K562 (cell line): ENCODE data around the gene HLTF. TPM values are rescaled to one million over a fixed set of nuclear protein-coding genes. Genes with fewer than 3 reads are reported as not detected.

Experiments
- ATAC-seq: fragments of 200-7000 bp; cut with Tn5 transposase; 3 replicates; pipeline ENCODE4 v1.9.1; 2020; ENCODE audit warnings: moderate library complexity
- BruUV-seq: library from RNA; stranded (reverse); fragments of 400-500 nt; replicated peaks from 2 replicates; lab custom pipeline; 2021; lab: Mats Ljungman, UMichigan
- CTCF ChIA-PET: fragments of 300-600 bp; formaldehyde crosslinking; extraction: SDS; loops from one replicate; lab custom pipeline; 2021; ENCODE audit warnings: low intra/inter-chr PET ratio; lab: Yijun Ruan, JAX
- POLR2A ChIA-PET: fragments of 300-600, 350-650 bp; sonication (Branson Sonifier 250); formaldehyde crosslinking; extraction: SDS; loops from one replicate; lab custom pipeline; 2021; ENCODE audit warnings: antibody characterized with exemption, inconsistent platforms; lab: Yijun Ruan, JAX
- DNase-seq, 4 experiments: peaks; one replicate each; pipeline versions ENCODE4 v3.0.0 to v3.0.0-alpha.2; 2011 to 2018; ENCODE audit warnings: low spot score in 3 of 4, mixed read lengths in 3 of 4; ENCODE audit errors: extremely low read depth in 1 of 4
- FAIRE-seq: peaks from 2 replicates; lab custom pipeline; 2011; peaks lifted over from hg19 to GRCh38; lab: Jason Lieb, UNC
- H2AFZ ChIP-seq: 2 replicates; pipeline ENCODE4 v1.6.0; 2011; ENCODE audit warnings: low read depth, low read length, control low read depth, inconsistent platforms
- H3K27ac ChIP-seq: fragments of 200-600 bp; 3 replicates; pipeline ENCODE4 v1.8.0; 2011; ENCODE audit warnings: low read depth, mild to moderate bottlenecking, control low read depth, inconsistent platforms, low read length, moderate library complexity, mixed read lengths; ENCODE audit errors: extremely low read depth
- H3K27me3 ChIP-seq, 2 experiments: fragments of 300-600 bp in 1 of 2; 2 replicates in 1 of 2; 3 replicates in 1 of 2; pipeline versions ENCODE4 v1.6.0 to v1.8.0; 2011; ENCODE audit warnings: inconsistent platforms in 2 of 2, low read length in 2 of 2, mild to moderate bottlenecking in 1 of 2, mixed read lengths in 1 of 2, moderate library complexity in 1 of 2; ENCODE audit not compliant: control insufficient read depth in 2 of 2, insufficient read depth in 2 of 2
- H3K36me3 ChIP-seq: fragments of 300-600 bp; 3 replicates; pipeline ENCODE4 v1.8.0; 2011; ENCODE audit warnings: mild to moderate bottlenecking, low read length, inconsistent platforms; ENCODE audit not compliant: control insufficient read depth, insufficient read depth
- H3K4me1 ChIP-seq, 2 experiments: fragments of 200-600 bp in 1 of 2; replicated peaks in 1 of 2; 2 replicates in 1 of 2; 3 replicates in 1 of 2; pipeline versions ENCODE4 v1.5.1 to v1.8.0; 2011; ENCODE audit warnings: inconsistent platforms in 2 of 2, low read length in 2 of 2, mild to moderate bottlenecking in 1 of 2, mixed read lengths in 1 of 2, moderate library complexity in 1 of 2; ENCODE audit not compliant: control insufficient read depth in 2 of 2, insufficient read depth in 2 of 2
- H3K4me2 ChIP-seq: 2 replicates; pipeline ENCODE4 v1.6.1; 2011; ENCODE audit warnings: low read length, control low read depth, inconsistent platforms, mixed read lengths; ENCODE audit not compliant: insufficient read depth
- H3K4me3 ChIP-seq: fragments of 200-600 bp; sonication (generic), shearing (Covaris generic); 2 replicates; pipeline ENCODE4 v1.5.1; 2016; ENCODE audit warnings: control low read depth, inconsistent platforms
- H3K79me2 ChIP-seq: fragments of 200-600 bp; 3 replicates; pipeline ENCODE4 v1.8.0; 2011; ENCODE audit warnings: low read length, inconsistent platforms; ENCODE audit not compliant: control insufficient read depth, insufficient read depth
- H3K9ac ChIP-seq, 2 experiments: 2 replicates each; pipeline versions ENCODE4 v1.6.0 to v1.6.1; 2011; ENCODE audit warnings: low read depth in 2 of 2, low read length in 2 of 2, control low read depth in 1 of 2, inconsistent platforms in 1 of 2, mild to moderate bottlenecking in 1 of 2, mixed read lengths in 1 of 2; ENCODE audit not compliant: insufficient read depth in 1 of 2
- H3K9me1 ChIP-seq: one replicate; pipeline ENCODE4 v1.6.0; 2011; ENCODE audit warnings: inconsistent platforms, mild to moderate bottlenecking, low read length, moderate library complexity; ENCODE audit not compliant: control insufficient read depth, insufficient read depth
- H3K9me3 ChIP-seq: replicated peaks from 2 replicates; pipeline ENCODE4 v1.5.1; 2011; ENCODE audit warnings: low read depth, low read length, inconsistent platforms; ENCODE audit not compliant: control insufficient read depth, insufficient read depth
- H4K20me1 ChIP-seq: replicated peaks from 2 replicates; pipeline ENCODE4 v1.6.1; 2011; ENCODE audit warnings: low read length, inconsistent platforms, mixed read lengths; ENCODE audit not compliant: control insufficient read depth, insufficient read depth
- BACH1 ChIP-seq: fragments of 200-800 bp; sonication (Bioruptor generic); IDR thresholded peaks from 2 replicates; pipeline ENCODE4 v1.6.1; 2016; ENCODE audit warnings: missing genetic modification characterization, missing compliant biosample characterization
- BMI1 ChIP-seq: fragments of 150-350 bp; IDR thresholded peaks from 2 replicates; pipeline ENCODE4 v1.6.1; 2014; ENCODE audit warnings: low read length
- CSDE1 ChIP-seq, 2 experiments: fragments of 450-650 bp; IDR thresholded peaks; 2 replicates each; pipeline ENCODE4 v1.6.1; 2016; ENCODE audit warnings: mild to moderate bottlenecking in 1 of 2
- EP400 ChIP-seq: fragments of 450-650 bp; IDR thresholded peaks from 2 replicates; pipeline ENCODE4 v1.6.1; 2017; ENCODE audit warnings: antibody characterized with exemption, mild to moderate bottlenecking, moderate library complexity
- LARP7 ChIP-seq: fragments of 450-650 bp; IDR thresholded peaks from 2 replicates; pipeline ENCODE4 v1.6.1; 2016
- NCOA1 ChIP-seq: fragments of 450-650 bp; IDR thresholded peaks from 2 replicates; pipeline ENCODE4 v1.6.1; 2016; ENCODE audit warnings: low read depth
- NRF1 ChIP-seq, 2 experiments: fragments of 450-650 bp; IDR thresholded peaks in 1 of 2; conservative IDR thresholded peaks in 1 of 2; 2 replicates each; pipeline ENCODE4 v1.6.1; 2014; ENCODE audit warnings: mild to moderate bottlenecking in 2 of 2
- SAFB ChIP-seq: fragments of 200-400 bp; formaldehyde crosslinking; IDR thresholded peaks from 2 replicates; pipeline ENCODE4 v1.6.1; 2017; ENCODE audit warnings: low read depth, low read length, borderline replicate concordance
- SMAD2 ChIP-seq: fragments of 150-350 bp; IDR thresholded peaks from 2 replicates; pipeline ENCODE4 v1.6.1; 2014; ENCODE audit warnings: low read depth, mild to moderate bottlenecking, low read length
- ZBTB8A ChIP-seq: fragments of 450-650 bp; IDR thresholded peaks from 2 replicates; pipeline ENCODE4 v1.6.1; 2018; ENCODE audit warnings: mild to moderate bottlenecking, moderate library complexity; ENCODE audit not compliant: partially characterized antibody
- ZNF707 ChIP-seq: fragments of 250-450 bp; sonication (Bioruptor Pico); conservative IDR thresholded peaks from 2 replicates; pipeline ENCODE4 v1.8.0; 2022; ENCODE audit warnings: inconsistent platforms, mild to moderate bottlenecking, moderate library complexity
- WGBS: fragments of 100-300 bp; shearing (Covaris generic); methylation state at CpG from one replicate; pipeline ENCODE4 v1.1.6; 2016; ENCODE audit warnings: low coverage, mixed read lengths; ENCODE audit not compliant: insufficient coverage; ENCODE audit errors: missing lambda C conversion rate; 5-methylcytosine and 5-hydroxymethylcytosine counted together
- in situ Hi-C: fragments of 300-500 bp; cut with MboI; formaldehyde crosslinking; loops from 4 replicates; pipeline ENCODE4 v1.15.0; 2018; ENCODE audit warnings: inconsistent platforms, mixed read lengths
- intact Hi-C: fragments of 100-400 bp; cut with micrococcal nuclease; formaldehyde crosslinking; loops from 2 replicates; pipeline ENCODE4 v1.14.2; 2022
- polyA plus RNA-seq, 8 experiments: library from polyadenylated mRNA; depleted of rRNA in 4 of 8; stranded (reverse) in 5 of 8; unstranded in 3 of 8; fragments of >200 nt; fragmentation: Nextera tagmentation in 2 of 8; fragmentation: Illumina TruSeq in 1 of 8; extraction: Ambion mirVana in 2 of 8; extraction: Trizol in 1 of 8; gene quantifications; 2 replicates each; pipeline versions ENCODE4 v1.2.1 to v1.2.3, GENCODE V29; 2011 to 2014; ENCODE audit warnings: inconsistent platforms in 1 of 8, missing spikeins in 1 of 8
- total RNA-seq, 7 experiments: library from RNA; depleted of rRNA in 6 of 7; stranded (reverse); fragments of >200 nt in 6 of 7; fragmentation: Illumina TruSeq in 2 of 7; extraction: Trizol in 2 of 7; gene quantifications; 2 replicates each; pipeline versions ENCODE4 v1.2.1 to v1.2.3, GENCODE V29; 2011 to 2021; ENCODE audit warnings: low replicate concordance in 1 of 7
- TF ChIP-seq, protein P1 (sequence below): fragments of 250-450 bp; sonication (Bioruptor Pico); IDR thresholded peaks from 2 replicates; pipeline ENCODE4 v1.9.0; 2021; ENCODE audit warnings: mild to moderate bottlenecking, inconsistent platforms
- TF ChIP-seq, protein P2 (sequence below): IDR thresholded peaks from 2 replicates; pipeline ENCODE4 v1.6.1; 2011; ENCODE audit not compliant: insufficient read length; ENCODE audit errors: extremely low read depth
- TF ChIP-seq, protein P3 (sequence below): fragments of 250-450 bp; sonication (Bioruptor Pico); IDR thresholded peaks from 2 replicates; pipeline ENCODE4 v1.5.0; 2021; ENCODE audit warnings: mild to moderate bottlenecking, moderate library complexity

Gene HLTF
- total and polyA plus RNA-seq, 9 of the 15 experiments (the other 6 are each of a cell fraction or from before 2014, with no cell fraction given) = 35.1 to 82.4 (median 50.4) TPM

DNA sequence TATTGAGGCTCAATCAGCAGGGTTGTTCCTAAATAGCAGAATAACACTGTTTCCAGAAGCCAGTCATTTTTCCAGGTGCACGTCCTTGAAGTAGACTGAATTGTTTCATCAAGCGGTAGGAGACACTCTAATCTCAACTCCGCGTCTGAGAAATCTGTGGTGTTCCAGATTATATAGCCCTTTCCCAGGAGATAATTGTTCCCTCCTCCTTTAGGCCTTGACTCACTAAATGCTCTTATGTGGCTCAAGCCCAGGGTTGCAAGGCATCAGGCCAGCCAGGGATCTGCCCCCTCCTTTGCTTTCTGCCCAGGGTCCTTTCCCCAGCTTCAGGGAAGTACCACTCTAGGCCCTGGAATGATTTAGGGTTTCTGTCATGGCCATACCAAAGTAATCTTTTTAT is 5.7 kb upstream of the HLTF start:
- BruUV-seq = no TSS peak
- Histone ChIP-seq H3K4me2 (no peak overlapping the region), H3K9ac (no peak overlapping the region), H3K27me3 (no peaks in the 10 kb centered on the region), H3K27ac (no peak overlapping the region), H2AFZ (no peak overlapping the region), H3K9me3 (peaks cover 3% of the 10 kb centered on the region; the same call in 1 of the 2 replicates), H3K4me3 (no peak overlapping the region), H3K9me1 (no peaks in the 10 kb centered on the region), H4K20me1 (no peaks in the 10 kb centered on the region), H3K79me2 (no peaks in the 10 kb centered on the region), H3K36me3 (no peaks in the 10 kb centered on the region), H3K4me1 (peaks cover under 1 to 4% of the 10 kb centered on the region in 2 experiments; a peak in 2 of 5 replicates)
- TF ChIP-seq ZBTB8A = no peak
- TF ChIP-seq BMI1 = no peak
- TF ChIP-seq NCOA1 = no peak
- no peak for TF ChIP-seq ZNF707
- no peak for TF ChIP-seq CSDE1 (IDR thresholded peaks at IDR 0.05)
- TF ChIP-seq LARP7 = no peak
- no peak for TF ChIP-seq BACH1 (tag)
- TF ChIP-seq, protein P1, sequence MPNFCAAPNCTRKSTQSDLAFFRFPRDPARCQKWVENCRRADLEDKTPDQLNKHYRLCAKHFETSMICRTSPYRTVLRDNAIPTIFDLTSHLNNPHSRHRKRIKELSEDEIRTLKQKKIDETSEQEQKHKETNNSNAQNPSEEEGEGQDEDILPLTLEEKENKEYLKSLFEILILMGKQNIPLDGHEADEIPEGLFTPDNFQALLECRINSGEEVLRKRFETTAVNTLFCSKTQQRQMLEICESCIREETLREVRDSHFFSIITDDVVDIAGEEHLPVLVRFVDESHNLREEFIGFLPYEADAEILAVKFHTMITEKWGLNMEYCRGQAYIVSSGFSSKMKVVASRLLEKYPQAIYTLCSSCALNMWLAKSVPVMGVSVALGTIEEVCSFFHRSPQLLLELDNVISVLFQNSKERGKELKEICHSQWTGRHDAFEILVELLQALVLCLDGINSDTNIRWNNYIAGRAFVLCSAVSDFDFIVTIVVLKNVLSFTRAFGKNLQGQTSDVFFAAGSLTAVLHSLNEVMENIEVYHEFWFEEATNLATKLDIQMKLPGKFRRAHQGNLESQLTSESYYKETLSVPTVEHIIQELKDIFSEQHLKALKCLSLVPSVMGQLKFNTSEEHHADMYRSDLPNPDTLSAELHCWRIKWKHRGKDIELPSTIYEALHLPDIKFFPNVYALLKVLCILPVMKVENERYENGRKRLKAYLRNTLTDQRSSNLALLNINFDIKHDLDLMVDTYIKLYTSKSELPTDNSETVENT (CRISPR knock-in tag) = no peak
- TF ChIP-seq, protein P2, sequence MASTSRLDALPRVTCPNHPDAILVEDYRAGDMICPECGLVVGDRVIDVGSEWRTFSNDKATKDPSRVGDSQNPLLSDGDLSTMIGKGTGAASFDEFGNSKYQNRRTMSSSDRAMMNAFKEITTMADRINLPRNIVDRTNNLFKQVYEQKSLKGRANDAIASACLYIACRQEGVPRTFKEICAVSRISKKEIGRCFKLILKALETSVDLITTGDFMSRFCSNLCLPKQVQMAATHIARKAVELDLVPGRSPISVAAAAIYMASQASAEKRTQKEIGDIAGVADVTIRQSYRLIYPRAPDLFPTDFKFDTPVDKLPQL = no peak
- TF ChIP-seq, protein P3, sequence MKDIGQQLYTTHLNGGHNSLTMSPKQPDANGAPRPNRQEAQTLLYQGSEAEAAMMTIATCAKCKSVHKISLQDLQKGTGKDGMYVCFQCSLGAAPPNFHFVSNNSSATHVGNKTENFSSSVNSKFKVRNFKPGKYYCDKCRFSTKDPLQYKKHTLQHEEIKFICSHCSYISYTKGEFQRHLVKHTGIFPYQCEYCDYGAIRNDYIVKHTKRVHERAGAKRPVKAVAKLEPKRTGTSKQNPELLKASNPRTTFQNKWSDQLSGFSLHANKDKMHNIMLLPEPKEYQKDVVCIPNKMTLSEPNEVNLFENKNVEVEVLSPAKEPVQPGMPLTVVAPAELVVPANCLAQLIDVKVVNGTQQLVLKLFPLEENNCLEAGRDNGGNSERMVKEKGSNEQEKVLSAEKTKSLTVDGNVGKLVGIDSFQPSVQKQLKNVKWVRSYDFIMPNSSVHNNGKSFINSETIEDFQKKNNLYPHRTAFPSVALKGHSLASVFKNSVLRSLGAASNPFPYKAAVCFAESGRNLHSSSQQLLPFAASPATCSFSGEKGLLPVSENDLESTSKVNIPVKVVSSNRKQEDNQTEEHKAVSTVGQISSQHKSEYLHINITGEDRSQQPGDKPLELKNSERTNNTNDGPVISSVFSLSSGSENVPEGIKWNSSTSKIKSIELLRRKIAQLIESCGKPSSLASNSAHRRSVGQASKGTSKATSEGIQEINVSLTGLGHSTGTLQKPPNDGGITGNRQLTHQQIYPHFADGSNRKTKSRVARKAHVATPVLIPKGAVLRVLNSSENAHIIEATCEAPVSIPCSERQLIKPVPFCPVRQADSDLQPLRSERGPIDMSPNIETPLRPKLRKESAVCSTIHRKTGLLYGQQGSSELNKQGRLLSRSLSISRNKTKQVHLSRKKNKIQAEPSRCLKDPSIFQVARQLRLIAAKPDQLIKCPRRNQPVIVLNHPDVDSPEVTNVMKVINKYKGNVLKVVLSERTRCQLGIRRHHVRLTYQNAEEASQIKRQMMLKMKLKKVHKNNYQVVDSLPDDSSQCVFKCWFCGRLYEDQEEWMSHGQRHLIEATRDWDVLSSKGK (CRISPR knock-in tag) = no peak
- no peak for TF ChIP-seq NRF1 (conservative IDR thresholded peaks at IDR 0.05 in 1 of 2, IDR thresholded peaks at IDR 0.05 in 1 of 2)
- no peak for TF ChIP-seq SMAD2
- TF ChIP-seq EP400 = no peak
- TF ChIP-seq SAFB = no peak
- intact Hi-C loops = no loop called here
- CTCF ChIA-PET = no interaction called here
- in situ Hi-C loops = no loop called here
- POLR2A ChIA-PET = no interaction called here
- WGBS = 60% methylated on average over 4 of the region's 4 CpGs
- no peak for FAIRE-seq
- ATAC-seq = peak; percentile 35; the same call in 1 of the 3 replicates
- no peak for DNase-seq
